ENCODE results near the gene TFPT.

TFPT gene

DNA sequence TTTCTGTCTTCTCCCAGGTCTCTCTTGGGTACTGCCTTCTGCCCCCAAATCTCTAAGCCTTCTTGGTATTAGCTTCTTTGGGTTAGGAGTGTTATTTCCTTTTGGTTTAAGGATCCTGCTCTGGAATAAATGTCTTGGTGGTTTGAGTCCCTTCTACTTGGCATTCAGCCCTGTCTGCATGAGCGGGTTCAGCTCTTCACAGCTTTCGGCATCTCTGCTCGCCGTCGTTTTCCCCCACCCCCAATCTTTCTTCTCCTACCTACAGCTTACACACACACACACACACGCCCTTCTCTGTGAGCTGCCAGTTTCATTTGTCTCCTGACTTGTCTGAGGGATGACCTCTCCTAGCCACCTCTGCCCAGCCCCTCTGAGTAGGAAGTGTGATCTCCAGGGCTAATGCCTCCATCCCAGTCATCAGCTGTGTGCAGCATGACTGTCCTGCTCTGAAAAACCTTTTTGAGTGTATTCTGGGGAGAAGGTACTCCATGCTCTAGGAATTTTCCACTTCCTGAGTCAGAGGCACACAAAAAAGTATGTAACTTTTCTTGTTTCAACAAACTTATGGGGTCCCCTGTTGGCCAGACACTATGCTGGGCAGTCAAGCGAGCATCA lies 26.8 kb upstream of the TFPT start:
- Histone ChIP-seq H3K4me3 (ENCODE audit: low read length) (no peak overlapping the region), H3K36me3 (ENCODE audit: insufficient read depth, low read depth, low read length) (peaks cover 84% of the 10 kb centered on the region), H3K27me3 (ENCODE audit: insufficient read depth, low read length) (no peaks in the 10 kb centered on the region), H3K9me3 (ENCODE audit: insufficient read depth, low read depth, low read length) (no peaks in the 10 kb centered on the region), H3K4me1 (ENCODE audit: insufficient read depth, low read length) (no peaks in the 10 kb centered on the region), H3K27ac (ENCODE audit: low read length) (no peak overlapping the region), H3K9ac (ENCODE audit: low read depth, low read length) (no peak overlapping the region)

DNA sequence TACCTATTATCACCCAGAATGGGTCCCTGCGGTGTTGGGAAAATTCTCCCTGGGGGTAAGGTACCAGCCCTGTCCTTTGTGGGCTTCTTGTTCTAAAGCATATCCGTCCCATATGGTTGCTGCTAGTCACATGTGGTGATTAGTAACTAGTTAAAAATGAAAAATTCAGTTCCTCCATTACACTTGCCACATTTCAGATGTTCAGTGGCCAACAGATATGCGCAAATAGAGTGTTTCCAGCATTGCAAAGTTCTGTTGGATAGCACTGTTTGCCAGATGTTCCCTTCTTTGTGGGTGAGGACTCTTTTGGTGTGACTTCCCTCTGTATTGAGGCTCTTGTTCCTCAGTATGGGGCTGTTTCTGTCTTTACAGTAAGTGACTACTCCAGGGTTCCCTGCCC lies 25.9 kb upstream of the TFPT start:
- H3K27me3 ChIP-seq (ENCODE audit: insufficient read depth, low read length): no peaks in the 10 kb centered on the region
- no peak overlapping the region for H3K27ac ChIP-seq (ENCODE audit: low read length)
- H3K4me3 ChIP-seq (ENCODE audit: low read length): no peak overlapping the region
- H3K36me3 ChIP-seq (ENCODE audit: insufficient read depth, low read depth, low read length): peaks cover 75% of the 10 kb centered on the region
- no peaks in the 10 kb centered on the region for H3K4me1 ChIP-seq (ENCODE audit: insufficient read depth, low read length)
- H3K9me3 ChIP-seq (ENCODE audit: insufficient read depth, low read depth, low read length): no peaks in the 10 kb centered on the region
- H3K9ac ChIP-seq (ENCODE audit: low read depth, low read length): no peak overlapping the region

DNA sequence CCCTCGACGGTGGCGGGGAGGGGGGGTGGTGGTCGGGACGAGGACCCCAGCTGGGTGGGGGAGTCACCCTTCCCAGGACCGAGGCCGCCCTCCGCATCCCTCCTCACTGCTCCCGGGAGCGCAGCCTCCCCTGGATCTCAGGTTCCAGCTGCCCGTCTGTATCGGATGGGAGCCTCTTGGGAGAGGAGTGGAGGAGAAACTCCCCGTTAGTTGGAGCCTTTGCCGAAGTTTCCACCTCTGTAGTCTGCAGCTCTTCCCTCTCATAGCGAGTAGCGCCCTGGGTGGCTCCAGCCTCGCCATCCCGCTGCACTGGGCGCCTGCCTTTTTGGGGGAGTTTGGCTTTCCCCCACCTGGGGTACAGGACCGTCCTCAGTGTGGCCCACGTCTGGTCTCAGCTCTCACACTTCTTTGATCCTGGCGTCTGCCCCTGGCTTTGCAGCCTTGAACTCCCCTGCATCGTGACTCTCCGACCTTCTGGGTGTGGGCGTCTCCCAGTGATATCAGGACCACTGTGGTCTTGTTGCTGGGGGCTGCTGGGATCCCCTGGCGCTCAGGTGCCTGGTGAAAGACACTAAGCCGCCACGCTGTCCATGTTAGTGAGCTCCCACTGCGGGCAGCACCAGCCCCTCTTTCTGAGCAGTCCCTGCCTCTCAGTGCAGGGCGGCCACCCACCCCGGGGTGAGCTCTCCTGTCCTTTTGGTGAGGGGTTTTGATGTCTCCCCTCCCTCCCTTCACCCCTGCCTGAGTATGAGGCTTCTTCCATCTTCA lies 23.2 kb upstream of the TFPT start:
- Histone ChIP-seq H3K4me1 (ENCODE audit: insufficient read depth, low read length) (no peaks in the 10 kb centered on the region), H3K9me3 (ENCODE audit: insufficient read depth, low read depth, low read length) (no peaks in the 10 kb centered on the region), H3K9ac (ENCODE audit: low read depth, low read length) (peak overlapping the region; percentile 86), H3K36me3 (ENCODE audit: insufficient read depth, low read depth, low read length) (peaks cover 48% of the 10 kb centered on the region), H3K4me3 (ENCODE audit: low read length) (peak overlapping the region; percentile 72), H3K27me3 (ENCODE audit: insufficient read depth, low read length) (no peaks in the 10 kb centered on the region; the same call in 1 of the 2 replicates), H3K27ac (ENCODE audit: low read length) (no peak overlapping the region)

DNA sequence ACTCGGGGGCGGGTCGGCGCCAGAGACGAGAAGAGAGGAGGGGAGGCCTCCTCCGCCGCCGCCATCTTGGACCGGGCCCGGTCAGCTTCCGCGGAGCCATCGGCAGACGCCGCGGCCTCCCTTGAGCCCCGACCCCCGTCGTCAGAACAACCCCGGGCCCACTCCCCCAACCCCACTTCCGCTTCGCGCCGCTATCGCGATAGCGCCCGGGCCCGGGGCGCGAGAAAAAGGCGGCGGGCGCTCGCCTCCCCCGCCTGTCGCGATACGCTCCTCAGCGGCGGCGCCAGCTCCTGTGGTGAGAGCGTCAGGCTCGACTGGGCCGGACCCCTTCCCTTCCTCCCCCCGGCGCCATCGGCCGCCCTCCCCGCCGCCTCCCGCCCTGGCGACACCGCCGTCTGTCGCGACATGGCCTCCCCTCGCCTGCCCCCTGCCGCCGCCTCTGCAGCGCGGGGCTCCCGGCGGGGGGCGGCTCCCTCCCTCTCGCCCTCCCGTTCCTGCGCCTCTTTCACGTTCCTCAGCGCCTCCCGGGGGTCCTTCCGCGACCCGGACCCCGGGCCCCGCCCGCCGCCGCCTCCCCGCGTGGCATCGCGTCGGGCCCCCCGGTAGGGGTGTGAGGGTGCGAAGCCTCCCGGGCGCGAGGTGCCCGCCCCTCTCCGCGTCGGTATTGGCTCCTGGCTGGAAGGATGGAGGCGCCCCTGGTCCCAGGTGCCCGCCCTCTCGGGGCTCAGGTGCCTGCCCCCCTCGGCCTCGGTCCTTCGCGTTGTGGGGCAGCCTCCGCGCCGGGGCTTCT lies 22.4 kb upstream of the TFPT start, which contains the start of gene CNOT3:
Gene CNOT3, plus strand, starts transcription at position 64 of the 790 bp plus-strand sequence. CDS start 5,217 bp downstream, outside the sequence.
- H3K4me3 ChIP-seq (ENCODE audit: low read length): peak within 1 kb of the TSS; percentile 73
- H3K9ac ChIP-seq (ENCODE audit: low read depth, low read length): peak within 1 kb of the TSS; percentile 86
- no peaks in the 10 kb centered on the region for H3K4me1 ChIP-seq (ENCODE audit: insufficient read depth, low read length)
- peak within 1 kb of the TSS; percentile 22 for H3K27ac ChIP-seq (ENCODE audit: low read length)
- peaks cover 40% of the 10 kb centered on the region for H3K36me3 ChIP-seq (ENCODE audit: insufficient read depth, low read depth, low read length)
- no peaks in the 10 kb centered on the region; the same call in 1 of the 2 replicates for H3K27me3 ChIP-seq (ENCODE audit: insufficient read depth, low read length)
- no peaks in the 10 kb centered on the region for H3K9me3 ChIP-seq (ENCODE audit: insufficient read depth, low read depth, low read length)

DNA sequence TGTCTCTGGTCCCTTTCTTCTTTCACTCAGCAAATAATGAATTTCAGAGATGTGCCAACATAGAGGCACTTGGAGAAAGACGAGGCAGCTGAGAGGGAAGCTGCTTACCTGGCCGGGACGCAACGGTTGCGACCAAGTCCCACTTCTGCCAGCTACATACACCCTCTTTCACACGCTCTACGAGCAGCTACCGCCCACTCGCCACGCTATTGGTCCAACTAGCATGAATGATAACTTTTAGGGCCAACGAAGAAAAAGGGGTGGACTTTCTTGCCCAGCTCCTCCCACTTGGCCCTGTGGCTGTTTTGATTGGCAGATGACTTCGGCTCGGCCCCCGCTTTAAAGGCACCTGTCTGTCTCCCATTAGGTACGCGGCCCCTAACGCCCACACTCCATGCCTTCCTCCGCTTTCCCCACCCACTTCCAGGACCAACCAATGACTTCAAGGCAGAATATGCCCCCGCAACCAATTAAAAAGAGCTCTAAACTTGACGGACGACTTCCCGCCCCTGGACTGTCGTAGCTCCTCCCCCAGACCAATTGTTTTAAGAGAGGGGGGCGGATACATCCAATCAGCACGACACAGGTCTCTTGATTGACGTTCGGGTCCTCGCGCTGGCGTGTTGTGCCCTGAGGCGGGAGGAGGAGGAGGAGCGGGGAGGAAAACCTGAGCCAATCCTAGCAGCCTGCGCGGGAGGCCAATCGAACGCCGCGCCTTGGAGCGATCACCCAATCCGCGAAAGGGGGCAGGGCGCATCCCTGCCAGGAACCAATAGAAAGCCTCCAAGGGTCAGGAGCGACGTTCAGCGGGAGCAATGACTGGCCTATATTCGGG lies 21.6 kb upstream of the TFPT start:
- Histone ChIP-seq H3K4me1 (ENCODE audit: insufficient read depth, low read length) (no peaks in the 10 kb centered on the region), H3K27ac (ENCODE audit: low read length) (no peak overlapping the region), H3K9ac (ENCODE audit: low read depth, low read length) (peak overlapping the region; percentile 86; the same call in 1 of the 2 replicates), H3K9me3 (ENCODE audit: insufficient read depth, low read depth, low read length) (no peaks in the 10 kb centered on the region), H3K4me3 (ENCODE audit: low read length) (peak overlapping the region; percentile 73), H3K36me3 (ENCODE audit: insufficient read depth, low read depth, low read length) (peaks cover 32% of the 10 kb centered on the region), H3K27me3 (ENCODE audit: insufficient read depth, low read length) (no peaks in the 10 kb centered on the region; the same call in 1 of the 2 replicates)

DNA sequence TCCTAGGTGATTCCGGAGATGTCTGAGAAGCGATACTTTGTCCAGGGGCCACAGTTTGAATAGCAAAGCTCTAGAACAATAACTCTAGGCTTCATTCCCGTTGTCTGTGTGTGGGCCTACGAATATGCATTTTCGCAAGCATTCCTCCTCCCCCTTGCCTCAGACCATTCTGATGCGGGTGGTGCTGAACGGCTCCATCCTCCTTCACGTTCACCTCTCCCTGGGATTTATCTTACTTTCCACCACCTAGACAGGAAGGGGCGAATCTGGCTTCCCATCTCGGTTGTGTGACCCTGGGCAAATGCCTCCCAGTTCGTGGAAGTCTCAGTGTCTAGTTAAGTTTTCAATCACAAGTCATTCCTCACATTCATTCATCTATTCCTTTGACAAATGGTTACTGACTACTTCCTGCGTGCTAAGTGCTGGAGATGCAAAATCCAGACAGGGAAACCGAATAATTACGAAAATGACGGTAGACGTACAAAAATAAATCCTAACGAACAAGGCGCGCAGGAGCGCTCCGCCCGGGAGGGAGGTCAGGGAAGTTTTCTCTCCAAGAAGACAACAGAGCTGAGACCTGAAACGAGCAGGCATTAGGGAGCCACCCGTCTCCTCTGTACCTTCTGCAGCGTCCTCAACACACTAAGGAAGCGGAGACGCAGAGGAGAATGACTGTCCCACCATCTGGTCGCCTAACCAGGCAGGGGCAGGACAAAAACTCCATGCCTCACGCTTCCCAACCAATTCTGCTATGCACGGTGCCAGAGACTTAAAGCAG lies 20.8 kb upstream of the TFPT start:
- Histone ChIP-seq H3K4me3 (ENCODE audit: low read length) (peak overlapping the region; percentile 73), H3K9me3 (ENCODE audit: insufficient read depth, low read depth, low read length) (no peaks in the 10 kb centered on the region), H3K27me3 (ENCODE audit: insufficient read depth, low read length) (no peaks in the 10 kb centered on the region; the same call in 1 of the 2 replicates), H3K9ac (ENCODE audit: low read depth, low read length) (peak overlapping the region; percentile 59; the same call in 1 of the 2 replicates), H3K27ac (ENCODE audit: low read length) (no peak overlapping the region), H3K36me3 (ENCODE audit: insufficient read depth, low read depth, low read length) (peaks cover 32% of the 10 kb centered on the region), H3K4me1 (ENCODE audit: insufficient read depth, low read length) (no peaks in the 10 kb centered on the region)

DNA sequence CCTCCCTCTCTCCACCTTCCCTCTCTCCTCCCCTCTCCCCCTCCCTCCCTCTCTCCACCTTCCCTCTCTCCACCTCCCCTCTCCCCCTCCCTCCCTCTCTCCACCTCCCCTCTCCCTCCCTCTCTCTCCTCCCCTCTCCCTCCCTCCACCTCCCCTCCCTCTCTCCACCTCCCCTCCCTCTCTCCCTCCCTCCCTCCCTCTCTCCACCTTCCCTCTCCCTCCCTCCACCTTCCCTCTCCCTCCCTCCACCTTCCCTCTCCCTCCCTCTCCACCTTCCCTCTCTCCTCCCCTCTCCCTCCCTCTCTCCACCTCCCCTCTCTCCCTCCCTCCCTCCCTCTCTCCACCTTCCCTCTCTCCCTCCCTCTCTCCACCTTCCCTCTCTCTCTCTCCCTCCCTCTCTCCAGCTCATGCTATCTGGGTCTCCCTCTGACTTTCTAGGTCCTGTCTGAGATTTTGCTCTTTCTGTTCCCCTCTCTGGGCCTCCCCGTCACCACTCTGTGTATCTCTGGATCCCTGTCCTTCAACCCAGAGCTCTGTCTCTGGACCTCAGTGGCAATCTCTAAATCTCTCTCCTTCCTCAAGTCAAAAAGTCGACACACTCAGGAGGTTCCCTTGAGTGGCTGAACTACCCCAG lies 18.6 kb upstream of the TFPT start:
- Histone ChIP-seq H3K9me3 (ENCODE audit: insufficient read depth, low read depth, low read length) (no peaks in the 10 kb centered on the region), H3K36me3 (ENCODE audit: insufficient read depth, low read depth, low read length) (peaks cover 25% of the 10 kb centered on the region), H3K4me3 (ENCODE audit: low read length) (no peak overlapping the region), H3K27ac (ENCODE audit: low read length) (no peak overlapping the region), H3K4me1 (ENCODE audit: insufficient read depth, low read length) (no peaks in the 10 kb centered on the region), H3K27me3 (ENCODE audit: insufficient read depth, low read length) (no peaks in the 10 kb centered on the region; the same call in 1 of the 2 replicates), H3K9ac (ENCODE audit: low read depth, low read length) (no peak overlapping the region)

DNA sequence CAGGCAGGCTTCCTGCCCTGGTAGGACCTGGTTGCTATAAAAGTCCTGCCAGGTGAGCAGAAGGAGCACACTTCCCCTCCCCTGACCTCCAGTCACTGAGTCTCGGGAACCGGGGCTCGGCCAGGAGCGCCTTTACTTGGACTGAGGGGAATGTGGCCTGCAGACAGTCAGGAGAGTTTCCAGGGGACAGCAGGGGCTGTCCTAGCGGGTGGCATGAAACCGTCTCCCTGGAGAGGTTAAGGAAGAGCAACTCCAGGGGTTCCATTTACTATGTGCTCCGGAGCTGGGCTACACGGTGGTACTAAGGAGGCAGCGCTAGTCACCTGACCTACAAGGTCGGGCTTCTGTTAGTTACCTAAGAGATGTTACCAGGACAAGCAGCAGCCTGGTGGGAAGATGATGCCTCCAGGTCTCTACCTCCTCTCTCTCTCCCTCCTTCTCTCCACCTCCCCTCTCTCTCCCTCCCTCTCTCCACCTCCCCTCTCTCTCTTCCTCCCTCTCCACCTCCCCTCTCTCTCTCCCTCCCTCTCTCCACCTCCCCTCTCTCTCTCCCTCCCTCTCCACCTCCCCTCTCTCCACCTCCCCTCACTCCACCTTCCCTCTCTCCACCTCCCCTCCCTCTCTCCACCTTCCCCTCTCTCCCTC lies 18.0 kb upstream of the TFPT start:
- Histone ChIP-seq H3K9ac (ENCODE audit: low read depth, low read length) (no peak overlapping the region), H3K4me1 (ENCODE audit: insufficient read depth, low read length) (no peaks in the 10 kb centered on the region), H3K36me3 (ENCODE audit: insufficient read depth, low read depth, low read length) (peaks cover 26% of the 10 kb centered on the region), H3K4me3 (ENCODE audit: low read length) (no peak overlapping the region), H3K27me3 (ENCODE audit: insufficient read depth, low read length) (no peaks in the 10 kb centered on the region; the same call in 1 of the 2 replicates), H3K9me3 (ENCODE audit: insufficient read depth, low read depth, low read length) (no peaks in the 10 kb centered on the region), H3K27ac (ENCODE audit: low read length) (no peak overlapping the region)

DNA sequence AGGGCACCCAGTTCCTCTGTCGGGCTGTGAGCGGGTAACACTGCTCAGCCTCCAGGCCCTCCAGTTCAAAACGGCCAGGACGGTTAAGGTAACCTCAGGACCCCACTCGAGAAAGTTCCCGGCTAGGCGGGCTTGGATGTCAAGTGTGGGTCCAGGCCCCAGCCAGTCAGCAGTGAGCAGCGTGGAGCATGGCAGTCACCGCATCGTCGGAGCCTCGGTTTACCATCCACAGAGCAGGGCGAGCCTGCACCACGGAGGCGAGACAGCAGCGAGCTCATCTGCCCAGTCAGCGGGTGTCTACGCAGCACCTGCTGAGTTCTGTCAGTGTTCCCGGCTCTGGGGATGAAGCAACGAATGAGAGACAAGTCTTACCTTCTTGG lies 14.2 kb upstream of the TFPT start:
- H3K27ac ChIP-seq (ENCODE audit: low read length): no peak overlapping the region
- no peaks in the 10 kb centered on the region for H3K4me1 ChIP-seq (ENCODE audit: insufficient read depth, low read length)
- no peaks in the 10 kb centered on the region for H3K9me3 ChIP-seq (ENCODE audit: insufficient read depth, low read depth, low read length)
- no peak overlapping the region for H3K9ac ChIP-seq (ENCODE audit: low read depth, low read length)
- H3K4me3 ChIP-seq (ENCODE audit: low read length): no peak overlapping the region
- H3K36me3 ChIP-seq (ENCODE audit: insufficient read depth, low read depth, low read length): peaks cover 55% of the 10 kb centered on the region
- no peaks in the 10 kb centered on the region for H3K27me3 ChIP-seq (ENCODE audit: insufficient read depth, low read length)

Measured in iPS-20b (cell line).